SK-N-SH treated with all-trans-retinoic acid at 6 μM for 48 hours (cell line): ENCODE results near the gene PSTPIP2.

Experiments used
- ISL1 ChIP-seq: fragments of 250-450 bp; sonication (Bioruptor Pico); IDR thresholded peaks from 2 replicates; pipeline ENCODE4 v2.1.2; 2022; ENCODE audit warnings: mild to moderate bottlenecking, moderate library complexity
- PPARA ChIP-seq: fragments of 250-450 bp; sonication (Bioruptor Pico); IDR thresholded peaks from 2 replicates; pipeline ENCODE4 v1.5.0; 2020; ENCODE audit warnings: mild to moderate bottlenecking, borderline replicate concordance
- RARB ChIP-seq: fragments of 250-450 bp; sonication (Bioruptor Pico); IDR thresholded peaks from 2 replicates; pipeline ENCODE4 v1.8.0; 2021; ENCODE audit warnings: mild to moderate bottlenecking, moderate library complexity
- SNAI2 ChIP-seq: fragments of 250-450 bp; sonication (Bioruptor Pico); IDR thresholded peaks from 2 replicates; pipeline ENCODE4 v1.5.0; 2020; ENCODE audit warnings: mild to moderate bottlenecking, moderate library complexity

DNA sequence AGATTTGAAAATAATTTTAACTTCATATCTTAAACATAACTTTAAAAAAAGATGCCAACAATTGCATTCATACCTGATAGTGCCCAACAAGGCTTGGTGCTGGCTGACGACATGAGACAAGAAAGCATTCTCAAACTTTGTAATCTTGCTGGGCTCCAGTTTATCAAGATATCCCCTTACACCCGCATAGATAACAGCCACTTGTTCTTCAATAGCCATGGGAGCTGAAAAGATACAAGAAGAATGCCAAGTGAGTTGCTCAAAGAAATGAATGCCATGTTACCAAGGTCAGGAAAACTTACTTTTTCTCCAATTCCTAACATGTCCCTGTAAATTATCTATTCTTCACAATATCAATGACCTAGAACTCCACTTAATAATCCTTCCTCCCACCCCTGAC lies 12.4 kb upstream of the PSTPIP2 start:
- TF ChIP-seq ISL1 (CRISPR knock-in tag) (no peak), RARB (CRISPR knock-in tag) (no peak), PPARA (CRISPR knock-in tag) (no peak), SNAI2 (CRISPR knock-in tag) (no peak)
